ENCODE results near the gene BRME1.
"Not testable (repeated sequence)": the region's sequence is repeated elsewhere in the genome, so short reads cannot be mapped to it uniquely, and the experiment has no call there.

BRME1 gene

DNA sequence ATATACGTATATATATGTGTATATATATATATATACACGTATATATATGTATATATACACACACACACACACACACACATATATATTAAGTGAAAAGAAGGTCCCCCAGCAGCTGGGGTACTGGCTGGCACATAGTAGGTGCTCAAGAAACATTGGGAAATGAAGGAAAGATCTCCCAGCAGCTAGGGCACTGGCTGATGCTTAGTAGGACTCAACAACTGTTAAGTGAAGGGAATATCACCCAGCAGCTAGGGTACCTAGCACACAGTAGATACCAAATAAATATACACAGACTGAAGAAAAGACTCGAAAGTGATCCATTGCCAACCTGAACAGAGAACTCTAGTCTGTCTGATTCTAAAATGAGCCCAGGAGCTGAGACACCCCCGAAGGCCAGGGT, 20.1 kb upstream of the BRME1 start:
- no peak for DNase-seq

DNA sequence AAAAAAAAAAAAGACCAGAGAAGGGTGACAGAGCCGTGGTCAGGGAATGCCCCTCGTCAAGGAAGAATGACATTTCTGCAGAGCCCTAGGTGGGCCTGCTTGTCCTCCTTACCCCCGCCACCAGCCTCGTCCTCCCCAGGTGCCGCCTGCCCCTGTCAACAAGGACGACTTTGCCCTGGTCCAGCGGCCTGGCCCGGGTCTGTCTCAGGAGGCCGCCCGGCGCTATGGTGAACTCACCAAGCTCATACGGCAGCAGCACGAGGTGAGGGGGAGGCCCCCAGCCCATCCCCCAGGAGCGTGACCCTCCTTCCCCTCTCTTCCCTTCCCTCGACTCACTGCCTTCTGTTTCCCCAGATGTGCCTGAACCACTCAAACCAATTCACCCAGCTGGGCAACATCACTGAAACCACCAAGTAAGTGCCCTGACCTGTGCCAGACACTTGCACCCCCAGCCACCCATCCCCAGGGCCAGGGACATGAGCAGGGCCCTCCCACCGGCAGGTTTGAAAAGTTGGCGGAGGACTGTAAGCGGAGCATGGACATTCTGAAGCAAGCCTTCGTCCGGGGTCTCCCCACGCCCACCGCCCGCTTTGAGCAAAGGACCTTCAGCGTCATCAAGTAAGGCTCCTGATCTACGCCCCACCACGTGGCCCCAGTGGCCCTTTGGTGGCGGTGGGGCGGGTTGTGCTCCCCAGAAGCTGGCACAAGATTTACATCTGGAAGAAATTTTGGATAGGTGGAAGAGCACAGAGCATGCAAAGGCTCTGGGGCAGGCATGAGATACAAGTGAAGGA, 17.5 kb upstream of the BRME1 start:
- DNase-seq: no peak

DNA sequence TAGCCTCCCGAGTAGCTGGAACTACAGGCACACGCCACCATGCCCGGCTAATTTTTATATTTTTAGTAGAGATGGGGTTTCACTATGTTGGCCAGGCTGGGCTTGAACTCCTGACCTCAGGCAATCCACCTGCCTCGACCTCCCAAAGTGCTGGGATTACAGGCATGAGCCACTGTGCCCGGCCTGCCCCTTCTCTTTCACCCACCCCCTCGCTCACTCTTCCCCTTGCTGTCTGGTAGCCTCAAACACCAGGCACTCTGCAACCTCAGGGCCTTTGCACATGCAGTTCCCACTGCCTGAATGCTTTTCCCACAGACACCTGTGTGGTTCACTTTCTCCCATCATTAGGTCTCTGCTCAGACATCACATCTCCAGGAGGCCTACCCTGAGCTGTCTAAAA, 16.2 kb upstream of the BRME1 start:
- DNase-seq: not testable (repeated sequence)

DNA sequence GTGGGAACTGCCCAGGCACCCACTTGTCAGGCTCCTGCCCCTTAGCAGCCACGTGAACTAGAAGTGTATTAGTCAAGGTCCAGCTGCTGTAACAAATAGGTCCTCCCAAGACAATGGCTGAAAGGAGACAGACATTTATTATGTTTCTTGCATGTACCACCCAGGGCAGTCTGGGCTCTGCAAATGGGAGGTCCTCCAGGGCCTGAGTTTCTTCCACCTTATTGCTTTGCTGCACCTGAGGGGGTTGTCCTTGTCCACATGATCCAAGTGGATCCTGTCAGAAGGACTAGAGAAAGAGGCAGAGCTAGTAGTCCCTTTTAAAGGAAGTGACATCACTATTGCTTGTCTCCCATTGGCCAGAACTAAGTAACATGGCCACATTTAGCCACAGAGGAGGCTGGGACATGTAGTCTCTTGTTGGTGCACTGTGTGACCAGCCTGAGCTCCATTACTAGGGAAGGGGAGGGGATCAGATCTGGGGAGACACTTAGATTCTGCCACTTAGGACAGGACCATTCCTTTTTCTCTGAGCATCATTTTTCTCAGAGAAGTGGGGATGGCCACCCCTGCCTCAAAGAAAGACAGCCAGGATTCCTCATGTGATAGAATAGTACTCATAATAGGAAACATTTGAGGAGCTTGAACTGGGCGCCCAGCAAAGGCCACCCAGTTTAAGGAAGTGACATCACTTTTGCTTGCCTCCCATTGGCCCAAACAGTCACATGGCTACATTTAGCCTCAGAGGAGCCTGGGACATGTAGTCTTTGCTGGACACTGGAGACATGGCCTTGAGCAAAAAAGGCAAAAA, 15.2 kb upstream of the BRME1 start:
- peak; percentile 66 for DNase-seq

DNA sequence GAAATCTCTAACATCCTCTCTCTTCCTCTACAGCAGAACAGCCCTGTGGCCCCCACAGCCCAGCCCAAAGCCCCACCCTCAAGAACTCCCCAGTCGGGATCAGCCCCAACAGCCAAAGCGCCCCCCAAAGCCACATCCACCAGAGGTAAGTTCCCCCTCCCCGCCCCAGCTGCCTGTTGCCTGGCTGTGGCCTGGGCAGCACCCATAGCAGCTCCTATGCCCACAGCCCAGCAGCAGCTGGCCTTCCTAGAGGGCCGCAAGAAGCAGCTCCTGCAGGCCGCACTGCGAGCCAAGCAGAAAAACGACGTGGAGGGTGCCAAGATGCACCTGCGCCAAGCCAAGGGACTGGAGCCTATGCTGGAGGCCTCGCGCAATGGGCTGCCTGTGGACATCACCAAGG, 14.6 kb upstream of the BRME1 start:
- DNase-seq: no peak

DNA sequence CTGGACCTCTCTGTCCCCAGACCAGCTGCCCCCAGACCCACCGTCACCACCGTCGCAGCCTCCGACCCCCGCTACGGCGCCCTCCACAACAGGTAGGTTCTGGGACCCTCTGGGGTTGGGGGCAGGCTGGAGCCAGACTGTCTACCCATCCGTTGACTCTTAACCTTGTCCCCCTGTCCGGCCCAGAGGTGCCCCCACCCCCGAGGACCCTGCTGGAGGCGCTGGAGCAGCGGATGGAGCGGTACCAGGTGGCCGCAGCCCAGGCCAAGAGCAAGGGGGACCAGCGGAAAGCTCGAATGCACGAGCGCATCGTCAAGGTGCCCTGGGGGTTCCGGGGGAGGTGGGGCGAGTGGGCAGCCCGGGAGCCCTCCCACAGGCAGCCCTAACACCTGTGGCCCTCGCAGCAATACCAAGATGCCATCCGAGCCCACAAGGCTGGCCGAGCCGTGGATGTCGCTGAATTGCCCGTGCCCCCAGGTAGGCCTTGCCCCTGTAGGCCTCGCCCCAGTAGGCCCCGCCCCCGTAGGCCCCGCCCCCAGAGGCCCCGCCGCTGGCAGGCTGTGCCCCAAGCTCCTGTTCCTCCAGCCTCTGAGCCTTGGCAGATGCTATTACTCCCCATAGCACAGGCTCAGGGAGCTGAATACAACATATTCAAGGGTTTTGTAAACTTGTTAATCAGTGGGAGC, 13.0 kb upstream of the BRME1 start:
- DNase-seq: no peak

DNA sequence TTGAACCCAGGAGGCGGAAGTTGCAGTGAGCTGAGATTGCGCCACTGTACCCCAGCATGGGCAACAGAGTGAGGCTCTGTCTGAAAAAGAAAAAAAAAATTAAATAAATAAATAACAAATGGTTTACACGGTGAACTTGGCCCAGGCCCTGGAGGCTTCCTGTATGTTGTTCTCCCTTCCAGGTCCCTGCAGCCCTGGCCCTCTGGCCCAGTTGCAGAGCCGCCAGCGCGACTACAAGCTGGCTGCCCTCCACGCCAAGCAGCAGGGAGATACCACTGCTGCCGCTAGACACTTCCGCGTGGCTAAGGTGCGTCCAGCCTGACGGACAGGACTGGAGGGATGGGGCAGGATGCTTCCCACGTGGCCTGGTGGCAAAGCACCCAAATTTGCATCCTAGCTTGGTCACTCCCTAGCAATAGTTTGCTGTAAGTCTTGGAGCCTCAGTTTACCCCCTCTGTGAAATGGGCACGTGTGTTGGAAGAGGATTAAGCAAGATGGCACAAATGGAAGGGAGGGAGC, 12.0 kb upstream of the BRME1 start:
- DNase-seq: no peak

DNA sequence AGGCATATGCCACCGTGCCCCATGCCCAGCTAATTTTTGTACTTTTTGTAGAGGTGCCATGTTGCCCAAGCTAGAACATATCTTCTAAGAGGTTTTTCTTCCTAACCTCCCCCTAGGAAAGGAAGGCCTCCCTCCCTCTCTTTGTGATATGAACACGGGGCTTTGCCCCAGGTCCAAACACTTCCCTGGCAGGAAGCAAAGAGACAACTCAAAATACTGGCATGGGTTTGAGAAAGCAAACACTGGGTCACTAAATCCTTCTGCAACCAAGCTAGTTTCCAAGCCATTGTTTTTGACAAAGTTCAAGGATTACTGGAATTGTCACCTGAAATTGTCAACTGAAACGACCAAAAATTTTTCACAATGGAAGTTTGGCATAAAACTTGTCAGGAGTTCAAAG, 8.9 kb upstream of the BRME1 start:
- no peak for DNase-seq

DNA sequence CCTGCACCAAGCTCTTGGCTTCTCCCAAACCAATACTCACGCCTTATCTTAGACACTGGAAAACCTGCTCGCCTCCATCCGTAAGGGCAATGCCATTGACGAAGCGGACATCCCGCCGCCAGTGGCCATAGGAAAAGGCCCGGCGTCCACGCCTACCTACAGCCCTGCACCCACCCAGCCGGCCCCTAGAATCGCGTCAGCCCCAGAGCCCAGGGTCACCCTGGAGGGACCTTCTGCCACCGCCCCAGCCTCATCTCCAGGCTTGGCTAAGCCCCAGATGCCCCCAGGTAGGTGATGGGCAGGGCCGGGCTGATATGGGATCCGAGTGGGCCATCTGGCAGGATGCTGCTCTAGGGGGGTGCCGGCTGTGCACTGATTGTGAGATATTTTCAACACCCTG, 7.4 kb upstream of the BRME1 start:
- no peak for DNase-seq

DNA sequence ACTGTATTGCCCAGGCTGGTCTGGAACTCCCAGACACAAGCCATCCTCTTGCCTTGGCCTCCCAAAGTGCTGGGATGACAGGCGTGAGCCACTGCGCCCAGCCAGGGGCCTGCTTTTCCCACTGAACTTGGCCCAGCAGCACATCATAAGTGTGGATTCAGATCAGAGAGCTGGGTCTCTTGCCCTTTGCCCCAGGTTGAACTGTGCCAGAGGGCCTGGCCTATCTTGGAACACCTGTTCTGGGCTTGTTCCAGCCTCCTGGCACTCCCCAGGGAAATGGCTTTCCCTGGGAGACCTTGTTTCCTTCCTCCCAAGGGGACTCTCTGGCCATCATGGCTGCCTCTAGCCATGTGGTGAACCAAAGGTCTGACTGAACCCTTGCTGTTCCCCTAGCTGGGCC, 3.5 kb upstream of the BRME1 start:
- no peak for DNase-seq

DNA sequence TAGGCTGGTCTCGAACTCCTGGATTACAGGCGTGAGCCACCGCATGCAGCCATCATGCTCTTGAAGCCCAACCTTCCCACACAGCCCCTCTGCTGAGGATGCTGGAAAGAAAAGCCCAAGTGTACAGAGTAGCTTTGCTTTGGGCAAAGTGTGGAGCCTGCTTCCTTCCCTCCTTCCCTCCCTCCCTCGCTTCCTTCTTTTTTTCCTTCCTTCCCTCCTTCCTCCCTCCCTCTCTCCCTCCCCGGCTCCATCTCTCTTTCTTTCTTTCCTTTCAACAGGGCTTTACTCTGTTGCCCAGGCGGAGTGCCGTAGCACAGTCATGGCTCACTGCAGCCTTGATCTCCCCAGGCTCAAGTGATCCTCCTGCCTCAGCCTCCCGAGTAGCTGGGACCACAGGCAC, 2.8 kb upstream of the BRME1 start:
- no peak for DNase-seq

DNA sequence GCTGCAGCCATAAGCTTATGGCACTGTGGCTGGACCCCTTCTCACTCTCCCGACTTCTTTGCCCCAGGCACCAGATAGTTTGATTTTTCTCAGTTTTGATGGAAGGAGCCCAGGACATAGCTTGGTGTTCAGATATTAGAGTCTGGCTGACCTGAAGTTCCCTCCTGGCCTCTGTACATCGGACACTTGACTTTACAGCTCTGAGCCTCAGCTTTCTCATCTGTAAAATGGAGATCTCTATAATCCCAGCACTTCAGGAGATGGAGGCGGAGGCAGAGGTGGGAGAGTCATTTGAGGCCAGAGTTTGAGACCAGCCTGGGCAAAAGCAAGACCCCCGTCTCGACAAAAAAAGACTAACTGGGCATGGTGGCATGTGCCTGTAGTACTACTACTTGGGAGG, 993 bp upstream of the BRME1 start:
- DNase-seq: no peak

DNA sequence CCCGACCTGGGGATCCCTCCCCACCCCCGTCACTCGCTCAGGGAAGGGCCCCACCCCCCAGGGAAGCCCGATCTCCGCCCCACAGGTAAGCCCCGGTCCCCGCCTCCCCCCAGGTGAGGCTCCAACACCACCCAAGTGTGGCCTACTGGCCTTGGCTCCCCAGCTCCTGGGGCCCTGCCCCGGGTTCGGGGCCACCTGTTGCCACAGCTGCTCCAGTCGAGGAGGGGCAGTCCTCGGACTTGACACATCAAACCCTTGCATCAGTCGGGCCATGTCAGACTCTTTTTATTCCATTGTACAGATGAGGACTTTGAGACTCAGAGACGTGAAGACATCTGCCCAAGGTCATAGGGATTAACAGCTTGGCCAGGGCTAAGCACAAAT, 596 bp upstream of the BRME1 start:
- DNase-seq: peak; percentile 64

DNA sequence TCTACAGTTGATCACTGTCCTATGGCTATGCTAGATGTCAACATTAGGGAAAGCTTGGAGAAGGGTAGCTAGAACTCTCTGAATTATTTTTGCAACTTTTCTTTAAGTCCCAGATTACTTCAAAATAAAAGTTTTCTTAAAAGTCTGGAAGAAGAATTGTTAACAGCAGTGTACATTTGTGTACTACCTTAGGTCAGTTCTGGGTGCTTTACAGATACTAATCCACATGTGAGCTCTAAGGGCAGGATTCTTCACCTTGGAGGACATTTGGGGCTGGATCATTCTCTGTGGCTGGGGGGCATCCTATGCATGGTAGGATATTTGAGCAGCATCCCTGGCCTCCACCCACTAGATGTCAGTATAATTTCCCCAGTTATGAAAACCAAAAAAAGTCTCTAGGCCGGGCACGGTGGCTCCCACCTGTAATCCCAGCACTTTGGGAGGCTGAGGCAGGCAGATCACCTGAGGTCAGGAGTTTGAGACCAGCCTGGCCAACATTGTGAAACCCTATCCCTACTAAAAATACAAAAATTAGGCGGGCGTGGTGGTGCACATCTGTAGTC, 2.8 kb downstream of the BRME1 start:
- peak; percentile 48 for DNase-seq

DNA sequence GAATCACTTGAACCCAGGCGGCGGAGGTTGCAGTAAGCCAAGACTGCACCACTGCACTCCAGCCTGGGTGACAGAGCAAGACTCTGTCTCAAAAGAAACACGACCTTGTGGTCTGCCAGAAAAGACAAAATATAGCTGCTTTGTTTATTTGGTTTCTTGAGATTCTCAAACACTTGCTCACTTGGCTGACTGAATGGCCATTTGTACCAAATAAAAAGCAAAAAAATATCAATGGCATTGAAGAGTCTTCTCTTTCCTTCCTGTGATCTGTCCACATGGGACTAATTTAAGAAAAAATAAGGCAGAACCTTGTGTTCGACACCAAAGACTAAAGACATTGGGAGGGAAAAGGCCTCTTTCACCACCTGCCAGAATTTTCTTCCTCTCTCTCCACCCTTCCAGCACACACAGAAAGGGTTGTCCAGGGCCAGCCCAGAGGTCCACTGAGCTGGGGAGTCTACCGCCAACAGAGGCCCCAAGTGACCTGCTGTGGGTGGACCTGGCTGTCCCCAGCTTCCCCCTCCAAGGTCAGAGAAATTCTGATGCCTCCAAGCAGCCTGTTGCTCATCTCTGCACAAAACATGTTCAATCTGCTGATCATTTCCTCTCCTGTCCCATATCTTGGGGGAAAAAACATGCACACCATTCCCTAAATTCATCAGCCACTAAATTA, 5.9 kb downstream of the BRME1 start:
- no peak for DNase-seq

DNA sequence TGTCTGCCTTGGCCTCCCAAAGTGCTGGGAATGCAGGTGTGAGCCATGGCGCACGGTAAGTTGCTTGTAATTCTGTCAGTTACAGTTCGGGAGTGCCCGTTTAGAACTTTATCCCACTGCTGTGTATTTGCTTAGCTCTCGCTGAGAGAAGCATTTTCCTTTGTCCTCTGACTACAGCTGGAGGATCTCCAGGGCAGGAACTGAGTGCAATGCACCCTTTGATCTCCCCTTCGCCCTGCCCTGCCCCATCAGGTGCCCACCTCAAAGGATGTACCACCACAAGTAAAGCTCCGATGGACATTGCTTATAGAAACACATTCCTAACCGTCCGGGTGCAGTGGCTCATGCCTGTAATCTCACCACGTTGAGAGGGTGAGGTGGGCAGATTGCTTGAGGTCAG, 6.5 kb downstream of the BRME1 start:
- no peak for DNase-seq

DNA sequence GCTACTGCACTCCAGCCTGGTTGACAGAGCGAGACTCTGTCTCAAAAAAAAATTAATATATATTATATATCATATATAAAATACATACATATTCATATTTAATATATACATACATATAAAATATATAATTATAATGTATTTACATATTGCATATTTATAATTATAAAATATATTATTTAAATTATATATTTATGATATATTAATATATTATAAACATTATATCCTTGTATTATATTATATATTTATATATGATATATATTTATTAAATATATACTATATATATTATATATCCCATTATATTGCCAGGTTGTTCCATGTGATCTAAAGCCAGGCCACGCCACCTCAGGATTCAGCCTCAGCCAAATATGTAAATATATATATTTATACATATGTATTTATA, 9.7 kb downstream of the BRME1 start:
- DNase-seq: no peak

DNA sequence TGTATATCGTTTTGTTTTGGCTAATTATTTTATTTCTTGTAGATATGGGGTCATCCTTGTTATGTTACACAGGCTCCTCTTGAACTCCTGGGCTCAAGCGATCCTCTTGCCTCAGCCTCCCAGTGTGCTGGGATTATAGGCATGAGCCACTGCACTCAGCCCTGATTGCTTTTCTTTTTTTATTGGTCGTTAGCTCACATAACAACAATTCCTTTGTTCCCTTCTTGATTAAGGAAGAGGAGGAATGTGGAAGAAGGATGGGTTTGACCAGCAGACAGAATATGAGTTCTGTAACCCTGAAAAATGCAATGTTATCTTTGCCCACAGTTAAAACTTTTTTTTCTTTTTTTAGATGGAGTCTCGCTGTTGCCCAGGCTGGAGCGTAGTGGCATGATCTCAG, 11.4 kb downstream of the BRME1 start:
- no peak for DNase-seq

DNA sequence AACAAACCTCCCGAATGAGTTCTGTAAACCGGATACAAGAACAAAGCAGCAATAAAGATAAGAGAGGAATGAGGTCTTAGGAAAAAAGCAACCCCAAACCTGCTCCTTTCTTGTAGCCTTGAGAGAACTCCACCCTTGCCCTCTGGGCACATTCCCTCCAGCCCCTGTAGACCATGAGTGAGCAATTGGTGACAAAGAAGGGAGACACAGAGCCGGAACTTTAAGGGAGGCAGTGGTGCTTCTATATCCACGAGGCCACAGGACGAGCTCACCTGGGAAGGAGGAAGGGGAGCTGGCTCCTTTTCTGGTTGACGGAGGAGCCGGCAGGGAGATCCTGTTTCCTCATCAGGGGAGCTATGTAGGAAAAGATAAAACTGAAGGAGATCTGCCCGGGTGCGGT, 13.0 kb downstream of the BRME1 start:
- DNase-seq: no peak

DNA sequence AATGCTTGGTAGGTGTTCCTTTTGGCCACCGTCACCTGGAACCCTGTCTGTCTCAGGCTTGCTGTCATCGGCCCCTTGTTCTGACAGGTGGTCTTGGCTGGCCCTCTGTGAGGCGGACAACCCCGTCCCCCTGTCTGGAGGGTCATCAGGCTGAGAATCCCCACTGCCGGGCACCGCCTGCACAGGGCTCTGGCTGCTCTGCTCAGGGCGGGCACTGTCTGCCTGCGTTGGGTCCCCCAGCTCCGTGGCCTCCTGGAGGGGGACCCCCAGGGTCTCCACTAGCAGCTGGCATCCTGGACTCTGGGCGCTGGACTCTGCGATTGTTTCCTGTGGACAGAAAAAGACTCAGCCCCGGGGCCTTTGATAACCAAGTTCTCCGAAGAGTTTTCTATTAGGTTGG, 15.8 kb downstream of the BRME1 start:
- DNase-seq: no peak

DNA sequence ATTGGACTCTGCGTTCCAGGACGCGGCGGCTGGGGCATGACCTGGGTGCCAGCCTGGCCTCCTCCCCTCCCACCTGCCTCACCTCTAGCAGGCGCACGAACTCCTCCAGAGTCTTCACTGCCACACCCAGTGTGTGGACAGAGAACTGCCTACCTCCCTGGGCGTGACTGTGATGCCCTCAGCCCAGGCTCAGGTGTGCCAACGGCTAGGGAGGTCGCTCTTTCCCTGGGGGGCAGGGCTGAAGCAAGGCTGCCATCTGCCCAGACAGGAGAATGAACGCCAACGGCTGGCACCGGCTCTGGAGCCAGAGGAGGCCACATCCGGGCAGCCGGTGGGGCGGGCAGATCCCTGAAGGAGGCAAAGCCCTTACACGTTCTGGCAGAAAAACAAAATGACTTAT, 17.6 kb downstream of the BRME1 start:
- no peak for DNase-seq

DNA sequence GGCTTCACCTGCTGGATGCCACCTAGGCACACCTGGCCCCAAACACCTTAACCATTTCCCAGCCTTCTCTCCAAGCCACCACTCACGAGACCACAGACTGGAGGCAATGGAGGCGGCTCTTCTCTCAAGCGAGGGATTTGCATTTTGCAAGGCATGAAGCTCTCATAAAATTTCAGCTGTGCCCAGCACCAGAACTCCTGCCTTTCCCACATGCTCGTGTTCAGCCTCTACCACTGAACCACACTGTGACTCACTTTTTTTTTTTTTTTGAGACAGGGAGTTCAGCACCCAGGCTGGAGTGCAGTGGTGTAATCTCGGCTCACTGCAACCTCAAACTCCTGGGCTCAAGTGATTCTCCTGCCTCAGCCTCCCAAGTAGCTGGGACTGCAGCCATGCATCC, 18.4 kb downstream of the BRME1 start:
- no peak for DNase-seq

DNA sequence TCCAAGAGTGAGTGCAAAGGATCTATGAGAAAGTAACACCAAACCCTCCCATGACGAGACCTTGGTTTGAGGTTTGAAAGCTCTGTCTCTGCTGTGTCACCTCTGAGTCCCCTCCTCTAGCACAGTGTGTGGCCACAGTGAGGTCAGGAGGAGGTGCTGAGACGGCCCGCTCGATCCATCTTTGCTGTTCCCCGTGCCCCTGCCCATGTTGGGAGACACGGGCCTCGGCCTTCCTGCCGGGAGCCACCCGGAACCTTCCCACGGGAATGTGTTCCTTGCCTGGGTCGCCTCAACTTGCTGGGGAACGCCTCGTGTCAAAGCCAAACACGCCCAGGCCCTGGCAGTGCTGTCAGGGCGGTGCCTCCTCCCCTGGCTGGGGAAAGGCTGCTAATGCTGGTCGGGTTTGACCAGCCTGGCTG, 18.9 kb downstream of the BRME1 start:
- no peak for DNase-seq

Data from DMS53 (cell line).